BJ (cell line): Measurements from ENCODE around the gene PAN2. TPM values are rescaled to one million over a fixed set of nuclear protein-coding genes. Genes with fewer than 3 reads are reported as not detected.
A peak's percentile ranks its signal among the peaks of the same experiment; 100 is the strongest.

ENCODE experiments used
- CTCF ChIA-PET: fragments of 350-600 bp; formaldehyde crosslinking; extraction: SDS; loops from one replicate; lab custom pipeline; 2021; ENCODE audit warnings: antibody characterized with exemption, inconsistent platforms; lab: Yijun Ruan, JAX
- POLR2A ChIA-PET: fragments of 300-600 bp; sonication (Branson Sonifier 250); formaldehyde crosslinking; extraction: SDS; loops from one replicate; lab custom pipeline; 2021; ENCODE audit warnings: antibody characterized with exemption; lab: Charles Lee
- DNase-seq: peaks from one replicate; pipeline ENCODE4 v3.0.0-alpha.2; 2011; ENCODE audit warnings: low read depth
- H3K27me3 ChIP-seq: 2 replicates; pipeline ENCODE4 v1.6.0; 2011; ENCODE audit warnings: low read length; ENCODE audit not compliant: control insufficient read depth, insufficient read depth
- H3K36me3 ChIP-seq: 2 replicates; pipeline ENCODE4 v1.5.1; 2011; ENCODE audit warnings: low read length; ENCODE audit not compliant: control insufficient read depth, insufficient read depth
- H3K4me3 ChIP-seq: 2 replicates; pipeline ENCODE4 v1.5.1; 2011; ENCODE audit warnings: low read depth, mild to moderate bottlenecking, control low read depth, low read length
- polyA plus RNA-seq: library from polyadenylated mRNA; depleted of rRNA; stranded (reverse); fragments of >200 nt; gene quantifications from 2 replicates; pipeline ENCODE4 v1.2.3, GENCODE V29; 2011
- TF ChIP-seq, protein P1 (sequence below): IDR thresholded peaks from 2 replicates; pipeline ENCODE4 v1.5.1; 2011; ENCODE audit warnings: low read depth, mild to moderate bottlenecking, control low read depth, inconsistent platforms, low read length, moderate library complexity; ENCODE audit not compliant: insufficient read depth

The PAN2 gene
- polyA plus RNA-seq, 1 experiment, result 32.3 TPM

GRCh38 chr12:56299853-56300643 lies 33.8 kb downstream of the PAN2 start, which contains the start of gene CS:
TSS of gene CS (minus strand) at chr12:56300330. CDS start at chr12:56300201, 129 bp downstream.
- H3K27me3 ChIP-seq, result no peaks in the 10 kb centered on the region
- CTCF ChIA-PET, result interaction anchor here (0.9 to 2.4 kb wide), 7 partner anchors 10 to 181 kb away, joined by 3 to 7 read pairs (median 4); partner anchors contain the start of gene COQ10A
- POLR2A ChIA-PET, result no interaction called here
- TF ChIP-seq, protein P1, sequence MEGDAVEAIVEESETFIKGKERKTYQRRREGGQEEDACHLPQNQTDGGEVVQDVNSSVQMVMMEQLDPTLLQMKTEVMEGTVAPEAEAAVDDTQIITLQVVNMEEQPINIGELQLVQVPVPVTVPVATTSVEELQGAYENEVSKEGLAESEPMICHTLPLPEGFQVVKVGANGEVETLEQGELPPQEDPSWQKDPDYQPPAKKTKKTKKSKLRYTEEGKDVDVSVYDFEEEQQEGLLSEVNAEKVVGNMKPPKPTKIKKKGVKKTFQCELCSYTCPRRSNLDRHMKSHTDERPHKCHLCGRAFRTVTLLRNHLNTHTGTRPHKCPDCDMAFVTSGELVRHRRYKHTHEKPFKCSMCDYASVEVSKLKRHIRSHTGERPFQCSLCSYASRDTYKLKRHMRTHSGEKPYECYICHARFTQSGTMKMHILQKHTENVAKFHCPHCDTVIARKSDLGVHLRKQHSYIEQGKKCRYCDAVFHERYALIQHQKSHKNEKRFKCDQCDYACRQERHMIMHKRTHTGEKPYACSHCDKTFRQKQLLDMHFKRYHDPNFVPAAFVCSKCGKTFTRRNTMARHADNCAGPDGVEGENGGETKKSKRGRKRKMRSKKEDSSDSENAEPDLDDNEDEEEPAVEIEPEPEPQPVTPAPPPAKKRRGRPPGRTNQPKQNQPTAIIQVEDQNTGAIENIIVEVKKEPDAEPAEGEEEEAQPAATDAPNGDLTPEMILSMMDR, result no peak
- peaks cover 1% of the 10 kb centered on the region; the same call in 1 of the 2 replicates for H3K36me3 ChIP-seq
- DNase-seq, result peak; percentile 73
- peak within 1 kb of the TSS; percentile 85 for H3K4me3 ChIP-seq

DNA sequence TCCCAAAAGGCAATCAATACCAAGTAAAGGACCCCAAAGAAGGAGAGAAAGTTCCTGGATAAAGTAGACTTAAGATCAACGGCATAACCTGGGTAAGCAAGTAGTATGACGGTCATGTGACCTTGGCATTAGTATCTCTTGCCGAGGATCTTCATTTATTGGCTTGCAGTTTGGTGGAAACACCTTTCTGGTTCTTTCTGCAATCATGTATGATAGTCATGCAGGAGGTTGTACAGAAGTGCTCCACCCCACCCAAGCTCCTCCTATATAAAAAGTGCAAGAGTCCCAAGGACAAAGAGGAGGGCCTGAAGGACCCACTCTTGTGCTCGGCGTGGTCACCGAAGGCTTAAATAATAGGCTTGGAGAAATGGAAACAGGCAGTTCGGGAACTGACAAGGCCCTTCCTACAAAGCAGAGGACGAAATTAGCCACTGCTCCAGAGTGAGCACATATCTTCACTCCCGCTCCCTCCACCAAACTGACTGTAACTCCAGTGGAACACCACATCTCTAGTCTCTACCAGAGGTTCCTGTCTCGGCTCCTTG lies 34.4 kb downstream of the PAN2 start:
- no peak for DNase-seq
- CTCF ChIA-PET, result interaction anchor here (1.3 to 2.4 kb wide), 4 partner anchors 9 to 180 kb away, joined by 3 to 7 read pairs (median 6); partner anchors contain the start of gene COQ10A
- Histone ChIP-seq H3K4me3 (peak overlapping the region; percentile 85), H3K27me3 (no peaks in the 10 kb centered on the region), H3K36me3 (peaks cover 1% of the 10 kb centered on the region; the same call in 1 of the 2 replicates)
- POLR2A ChIA-PET, result no interaction called here
- TF ChIP-seq, protein P1, result no peak

- DNase-seq, result no peak
- Histone ChIP-seq H3K27me3 (no peaks in the 10 kb centered on the region), H3K36me3 (no peaks in the 10 kb centered on the region), H3K4me3 (peak overlapping the region; percentile 85)
- TF ChIP-seq, protein P1, result no peak
- ChIA-PET CTCF (interaction anchor here (1.3 to 2.4 kb wide), 5 partner anchors 9 to 179 kb away, joined by 3 to 7 read pairs (median 6); partner anchors contain the start of gene ANKRD52), POLR2A (no interaction called here)
Observed at GRCh38 chr12:56298828-56299227, 35.0 kb downstream of the PAN2 start.

- DNase-seq, result no peak
- Histone ChIP-seq H3K27me3 (no peaks in the 10 kb centered on the region), H3K36me3 (no peaks in the 10 kb centered on the region), H3K4me3 (no peak overlapping the region)
- TF ChIP-seq, protein P1, result no peak
- CTCF ChIA-PET, result interaction anchor here (0.6 to 1.8 kb wide), 4 partner anchors 12 to 108 kb away, joined by 3 to 6 read pairs (median 4); partner anchors contain the start of genes ANKRD52, IL23A and SMARCC2
- POLR2A ChIA-PET, result no interaction called here
Observed at GRCh38 chr12:56297400-56297799, 36.4 kb downstream of the PAN2 start.

- H3K36me3 ChIP-seq, result no peaks in the 10 kb centered on the region
- DNase-seq, result no peak
Observed at GRCh38 chr12:56296295-56296694, 37.5 kb downstream of the PAN2 start.

More at GRCh38 chr12:56296295-56296694, 37.5 kb downstream of the PAN2 start:
- Histone ChIP-seq H3K27me3 (no peaks in the 10 kb centered on the region), H3K4me3 (no peak overlapping the region)
- POLR2A ChIA-PET, result no interaction called here
- TF ChIP-seq, protein P1, result no peak
- CTCF ChIA-PET, result interaction anchor here (0.7 to 1.1 kb wide), 2 partner anchors 12 to 107 kb away, joined by 3 to 4 read pairs; partner anchors contain the start of gene SMARCC2
